Measurements from ENCODE around the gene VPS36. TPM values are rescaled to one million over a fixed set of nuclear protein-coding genes. Genes with fewer than 3 reads are reported as not detected.
"Not testable (repeated sequence)": the region's sequence is repeated elsewhere in the genome, so short reads cannot be mapped to it uniquely, and the experiment has no call there.

Gene VPS36
- total and polyA plus RNA-seq, 2 donors from 2014 or later = 19.2 to 48.9 TPM

GRCh38 chr13:52480677-52481428 is 30.4 kb upstream of the VPS36 start:
- H3K27ac ChIP-seq (ENCODE audit: low read depth in 2 of 2, low read length in 2 of 2); H3K4me1 ChIP-seq (ENCODE audit: control insufficient read depth in 2 of 3, insufficient read depth in 2 of 3, low read depth in 1 of 3, low read length in 3 of 3); H3K4me3 ChIP-seq (ENCODE audit: low read length in 3 of 3); FAIRE-seq; H3K27me3 ChIP-seq (ENCODE audit: control insufficient read depth, insufficient read depth, low read length); intact Hi-C loops (cut with DNase I); H3K9ac ChIP-seq (ENCODE audit: low read length in 3 of 3); H3K9me3 ChIP-seq (ENCODE audit: control insufficient read depth in 2 of 3, insufficient read depth in 1 of 3, low read length in 3 of 3); H3K36me3 ChIP-seq (ENCODE audit: control insufficient read depth in 2 of 3, insufficient read depth in 3 of 3, low read length in 3 of 3); DNase-seq: not testable (repeated sequence)

DNA sequence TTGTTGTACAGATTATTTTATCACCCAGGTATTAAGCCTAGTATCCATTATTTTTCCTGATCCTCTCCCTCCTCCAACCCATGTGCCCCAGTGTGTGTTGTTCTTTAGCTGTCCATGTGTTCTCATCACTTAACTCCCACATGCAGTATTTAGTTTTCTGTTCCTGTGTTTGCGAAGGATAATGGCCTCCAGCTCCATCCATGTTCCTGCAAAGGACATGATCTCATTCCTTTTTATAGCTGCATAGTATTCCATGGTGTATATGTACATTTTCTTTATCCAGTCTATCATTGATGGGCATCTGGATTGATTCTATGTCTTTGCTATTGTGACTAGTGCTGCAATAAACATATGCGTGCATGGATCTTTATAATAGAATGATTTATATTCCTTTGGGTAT is 18.1 kb upstream of the VPS36 start:
- H3K36me3 ChIP-seq (ENCODE audit: control insufficient read depth in 2 of 3, insufficient read depth in 3 of 3, low read length in 3 of 3); DNase-seq; intact Hi-C loops (cut with DNase I); H3K27ac ChIP-seq (ENCODE audit: low read depth in 2 of 2, low read length in 2 of 2); FAIRE-seq; H3K4me3 ChIP-seq (ENCODE audit: low read length in 3 of 3); H3K9me3 ChIP-seq (ENCODE audit: control insufficient read depth in 2 of 3, insufficient read depth in 1 of 3, low read length in 3 of 3); H3K9ac ChIP-seq (ENCODE audit: low read length in 3 of 3); H3K4me1 ChIP-seq (ENCODE audit: control insufficient read depth in 2 of 3, insufficient read depth in 2 of 3, low read depth in 1 of 3, low read length in 3 of 3); H3K27me3 ChIP-seq (ENCODE audit: control insufficient read depth, insufficient read depth, low read length): not testable (repeated sequence)

DNA sequence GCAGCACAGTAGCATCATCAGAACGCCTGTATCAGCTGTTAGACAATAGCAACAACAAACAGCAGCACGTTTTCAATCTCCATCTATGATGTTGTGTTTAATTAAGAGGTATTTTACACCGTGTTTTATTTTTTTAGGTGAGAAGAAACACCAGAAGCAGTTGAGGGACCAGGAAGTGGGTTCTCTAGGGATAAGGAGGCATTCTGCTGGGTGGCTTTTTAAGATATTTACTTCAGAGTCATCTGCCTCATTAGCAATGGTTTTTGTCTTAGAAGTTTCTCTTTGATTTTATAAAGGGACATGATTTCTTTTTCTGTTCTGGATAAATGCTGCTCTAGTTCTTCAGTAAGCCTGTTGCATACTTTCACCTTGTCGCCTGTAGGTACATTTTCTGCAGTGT is 13.1 kb upstream of the VPS36 start:
- no peak for TF ChIP-seq CTCF (IDR thresholded peaks at IDR 0.05; ENCODE audit: borderline replicate concordance, extremely low read depth, insufficient read depth)
- no peak for FAIRE-seq
- Histone ChIP-seq H3K9me3 (ENCODE audit: control insufficient read depth in 2 of 3, insufficient read depth in 1 of 3, low read length in 3 of 3) (no peaks in the 10 kb centered on the region), H3K4me1 (ENCODE audit: control insufficient read depth in 2 of 3, insufficient read depth in 2 of 3, low read depth in 1 of 3, low read length in 3 of 3) (no peaks in the 10 kb centered on the region), H3K9ac (ENCODE audit: low read length in 3 of 3) (no peak overlapping the region), H3K27me3 (ENCODE audit: control insufficient read depth, insufficient read depth, low read length) (no peaks in the 10 kb centered on the region), H3K36me3 (ENCODE audit: control insufficient read depth in 2 of 3, insufficient read depth in 3 of 3, low read length in 3 of 3) (peaks cover 3 to 15% (median 3%) of the 10 kb centered on the region in 3 donors), H3K4me3 (ENCODE audit: low read length in 3 of 3) (no peak overlapping the region), H3K27ac (ENCODE audit: low read depth in 2 of 2, low read length in 2 of 2) (no peak overlapping the region)
- no peak for DNase-seq
- intact Hi-C loops (cut with DNase I) = no loop called here

DNA sequence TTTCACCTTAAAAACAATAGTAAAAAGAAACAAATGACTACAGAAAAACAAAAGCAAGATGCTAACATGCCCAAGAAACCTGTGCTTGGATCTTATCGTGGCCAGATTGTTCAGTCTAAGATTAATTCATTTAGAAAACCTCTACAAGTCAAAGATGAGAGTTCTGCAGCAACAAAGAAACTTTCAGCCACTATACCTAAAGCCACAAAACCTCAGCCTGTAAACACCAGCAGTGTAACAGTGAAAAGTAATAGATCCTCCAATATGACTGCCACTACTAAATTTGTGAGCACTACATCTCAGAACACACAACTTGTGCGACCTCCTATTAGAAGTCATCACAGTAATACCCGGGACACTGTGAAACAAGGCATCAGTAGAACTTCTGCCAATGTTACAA is 10.8 kb upstream of the VPS36 start:
- FAIRE-seq = no peak
- TF ChIP-seq CTCF (IDR thresholded peaks at IDR 0.05; ENCODE audit: borderline replicate concordance, extremely low read depth, insufficient read depth) = no peak

More for the DNA sequence above, 10.8 kb upstream of the VPS36 start:
- H3K9ac ChIP-seq (ENCODE audit: low read length in 3 of 3) = no peak overlapping the region
- H3K27me3 ChIP-seq (ENCODE audit: control insufficient read depth, insufficient read depth, low read length) = no peaks in the 10 kb centered on the region
- no peak overlapping the region for H3K4me3 ChIP-seq (ENCODE audit: low read length in 3 of 3)
- no peak for DNase-seq
- intact Hi-C loops (cut with DNase I) = no loop called here
- H3K4me1 ChIP-seq (ENCODE audit: control insufficient read depth in 2 of 3, insufficient read depth in 2 of 3, low read depth in 1 of 3, low read length in 3 of 3) = no peaks in the 10 kb centered on the region
- H3K9me3 ChIP-seq (ENCODE audit: control insufficient read depth in 2 of 3, insufficient read depth in 1 of 3, low read length in 3 of 3) = no peaks in the 10 kb centered on the region
- peaks cover 3 to 15% (median 3%) of the 10 kb centered on the region in 3 donors for H3K36me3 ChIP-seq (ENCODE audit: control insufficient read depth in 2 of 3, insufficient read depth in 3 of 3, low read length in 3 of 3)
- no peak overlapping the region for H3K27ac ChIP-seq (ENCODE audit: low read depth in 2 of 2, low read length in 2 of 2)
